GM10847 (cell line): Measurements from ENCODE around the gene OLFML2A.

Experiments
- POLR2A ChIP-seq: IDR thresholded peaks from 2 replicates; pipeline ENCODE4 v1.6.1; 2011; ENCODE audit not compliant: insufficient read length; ENCODE audit errors: extremely low read depth

The OLFML2A gene

DNA sequence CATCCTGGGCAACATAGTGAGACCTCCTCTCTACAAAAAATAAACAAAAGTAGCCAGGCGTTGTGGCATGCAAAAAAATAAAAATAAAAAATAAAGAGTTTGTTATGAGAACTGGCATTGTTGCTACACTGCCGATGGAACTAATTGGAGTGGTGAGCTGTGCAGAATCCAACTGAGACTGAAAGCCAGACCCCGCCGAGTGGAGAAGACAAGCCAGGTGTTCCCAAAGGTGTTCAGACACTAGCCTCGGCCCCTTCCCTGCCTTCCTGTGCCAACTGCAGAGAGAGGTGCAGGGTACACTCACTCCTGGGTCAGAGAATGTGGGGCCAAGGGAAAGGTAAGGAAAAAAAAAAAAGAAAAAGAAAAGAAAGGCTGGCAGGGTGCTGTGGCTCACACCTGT is 38.7 kb downstream of the OLFML2A start:
- no peak for TF ChIP-seq POLR2A

DNA sequence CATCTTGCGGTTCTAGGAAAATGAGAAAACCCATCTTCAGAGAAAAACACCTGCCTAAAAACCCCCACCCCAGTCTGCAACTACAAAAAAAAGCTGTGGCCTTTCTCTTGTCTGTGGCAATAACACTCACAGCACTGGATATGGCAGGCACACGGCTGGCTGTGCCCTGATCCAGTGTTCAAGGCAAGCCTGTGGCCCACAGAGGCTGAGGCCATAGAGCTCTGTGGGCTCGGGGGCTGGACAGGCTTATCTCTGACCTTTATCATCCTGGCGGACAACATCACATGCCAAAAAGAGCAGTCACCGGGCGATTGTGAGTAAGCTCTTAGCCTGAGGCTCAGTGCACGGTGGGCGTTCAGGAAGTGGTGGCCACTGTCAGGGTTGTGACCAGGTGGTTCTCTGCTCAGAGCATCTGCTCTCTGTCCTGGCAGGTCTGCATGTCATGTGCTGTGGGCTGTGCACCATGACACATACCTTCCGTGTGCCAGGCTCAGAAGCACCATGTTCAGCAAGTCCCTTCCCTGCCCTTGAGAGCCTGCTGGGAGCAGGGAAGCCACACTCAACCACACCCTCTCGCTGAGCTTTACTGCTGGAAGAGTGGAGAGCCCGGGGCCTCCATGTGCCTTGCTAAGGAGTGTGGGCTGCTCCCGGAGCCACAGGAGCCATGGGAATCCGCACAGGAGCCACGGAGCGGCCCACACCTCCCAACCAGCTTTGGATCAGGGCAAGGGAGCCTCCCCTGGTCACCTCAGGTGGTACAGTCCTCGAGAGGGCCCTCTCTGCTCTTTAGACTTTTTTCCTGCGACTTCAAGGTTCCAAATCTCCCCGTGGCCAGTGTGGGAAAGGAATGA is 41.7 kb downstream of the OLFML2A start:
- TF ChIP-seq POLR2A = no peak

DNA sequence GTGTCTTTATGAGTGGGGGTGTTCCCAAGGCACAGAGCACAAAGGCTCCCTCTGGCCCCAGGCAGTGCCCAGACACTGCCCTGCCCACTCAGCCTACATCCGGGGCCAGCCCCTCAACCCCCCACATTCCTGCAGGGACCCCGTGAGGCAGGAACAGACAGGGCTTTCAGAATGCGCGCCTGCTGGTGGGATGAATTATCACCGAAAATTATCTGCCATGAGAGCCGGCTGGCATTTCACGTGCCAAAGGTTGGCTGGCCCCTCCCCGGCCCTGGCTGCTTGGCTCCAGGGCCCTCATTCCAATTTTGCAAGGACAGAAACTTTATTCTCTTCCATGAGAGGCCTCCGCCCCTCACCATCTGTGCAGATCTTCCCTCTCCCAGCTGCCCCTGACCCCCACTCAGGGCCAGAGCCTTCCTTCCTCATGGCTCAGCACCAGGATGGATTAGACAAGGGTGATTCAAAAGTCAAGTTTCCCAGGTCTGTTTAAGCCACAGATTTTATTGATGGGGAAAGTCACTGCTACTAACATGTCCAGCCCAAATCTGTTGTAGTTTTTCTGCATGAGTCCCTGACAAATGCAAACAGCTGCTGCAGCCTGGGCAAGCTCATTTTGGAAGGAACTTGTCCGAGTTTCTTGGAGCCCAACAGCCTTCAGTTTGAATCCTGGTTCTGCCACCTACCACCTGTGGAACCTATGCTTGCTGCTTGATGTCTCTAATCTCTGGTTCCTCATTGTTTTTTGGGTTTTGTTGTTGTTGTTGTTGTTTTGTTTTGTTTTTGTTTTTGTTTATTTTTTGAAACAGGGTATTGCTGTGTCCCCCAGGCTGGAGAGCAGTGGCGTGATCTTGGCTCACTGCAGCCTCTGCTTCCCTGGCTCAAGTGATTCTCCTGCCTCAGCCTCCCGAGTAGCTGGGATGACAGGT is 44.0 kb downstream of the OLFML2A start:
- no peak for TF ChIP-seq POLR2A

DNA sequence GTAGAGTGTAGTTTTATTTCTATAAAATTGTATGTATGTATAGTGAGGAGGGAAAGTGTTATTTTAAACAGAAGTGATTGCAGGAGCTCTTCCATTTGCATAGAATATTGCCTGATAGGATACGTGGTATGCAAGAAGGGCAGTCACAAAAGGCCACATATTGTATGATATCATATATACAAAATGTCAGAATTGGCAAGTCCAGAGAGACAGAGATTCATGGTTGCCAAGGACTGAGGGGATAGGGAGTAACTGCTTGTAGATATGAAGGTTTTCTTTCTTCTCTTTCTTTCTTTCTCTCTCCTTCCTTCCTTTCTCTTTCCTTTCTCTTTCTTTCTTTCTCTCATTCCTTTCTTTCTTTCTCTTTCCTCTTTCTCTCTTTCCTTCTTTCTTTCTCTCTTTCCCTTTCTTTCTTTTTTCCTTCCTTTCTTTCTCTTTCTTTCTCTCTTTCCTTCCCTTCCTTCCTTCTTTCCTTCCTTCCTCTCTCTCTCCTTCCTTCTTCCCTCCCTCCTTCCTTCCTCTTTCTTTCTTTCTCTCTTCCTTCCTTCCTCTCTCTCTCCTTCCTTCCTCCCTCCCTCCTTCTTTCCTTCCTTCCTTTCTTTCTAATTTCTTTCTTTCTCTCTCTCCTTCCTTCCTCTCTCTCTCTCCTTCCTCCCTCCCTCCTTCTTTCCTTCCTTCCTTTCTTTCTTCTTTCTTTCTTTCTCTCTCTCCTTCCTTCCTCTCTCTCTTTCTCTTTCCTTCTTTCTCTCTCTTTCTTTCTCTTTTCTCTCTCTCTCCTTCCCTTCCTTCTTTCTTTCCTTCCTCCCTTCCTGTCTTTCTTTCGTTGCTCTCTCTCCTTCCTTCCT is 51.8 kb downstream of the OLFML2A start:
- TF ChIP-seq POLR2A = no peak

DNA sequence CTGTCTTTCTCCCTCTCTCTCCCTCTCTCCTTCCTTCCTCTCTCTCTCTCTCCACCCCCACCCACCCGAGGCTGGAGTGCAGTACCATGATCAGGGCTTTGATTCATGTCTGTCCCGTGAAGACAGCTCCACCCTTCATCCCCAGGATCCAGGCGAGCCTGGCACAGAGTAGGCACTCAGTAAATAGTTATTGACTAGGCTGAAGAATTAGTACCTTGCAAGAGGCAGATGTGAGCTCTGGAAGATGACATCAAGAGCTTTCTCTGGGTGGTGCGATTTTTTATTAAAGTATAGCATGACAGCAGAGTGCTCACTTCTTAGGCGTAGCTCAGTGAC is 52.4 kb downstream of the OLFML2A start:
- no peak for TF ChIP-seq POLR2A

DNA sequence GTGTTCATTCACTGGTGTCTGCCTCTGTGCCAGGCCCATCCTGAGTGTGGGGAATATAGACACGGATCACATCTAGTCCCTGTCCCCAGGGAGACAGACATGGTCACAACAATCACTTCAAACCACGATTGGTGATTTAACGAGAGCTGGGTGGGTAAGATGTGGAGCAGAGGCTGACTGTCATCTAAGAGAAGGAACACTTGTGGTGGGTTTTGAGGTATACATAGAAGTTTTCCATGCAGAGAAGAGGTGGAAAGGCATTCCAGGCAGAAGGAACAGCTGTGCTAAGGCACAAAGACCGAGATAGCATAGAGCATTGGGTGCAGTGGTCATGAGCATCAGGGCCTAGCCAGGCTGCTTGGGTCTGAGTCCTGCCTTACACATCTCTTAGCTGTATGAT is 53.7 kb downstream of the OLFML2A start:
- TF ChIP-seq POLR2A = no peak

DNA sequence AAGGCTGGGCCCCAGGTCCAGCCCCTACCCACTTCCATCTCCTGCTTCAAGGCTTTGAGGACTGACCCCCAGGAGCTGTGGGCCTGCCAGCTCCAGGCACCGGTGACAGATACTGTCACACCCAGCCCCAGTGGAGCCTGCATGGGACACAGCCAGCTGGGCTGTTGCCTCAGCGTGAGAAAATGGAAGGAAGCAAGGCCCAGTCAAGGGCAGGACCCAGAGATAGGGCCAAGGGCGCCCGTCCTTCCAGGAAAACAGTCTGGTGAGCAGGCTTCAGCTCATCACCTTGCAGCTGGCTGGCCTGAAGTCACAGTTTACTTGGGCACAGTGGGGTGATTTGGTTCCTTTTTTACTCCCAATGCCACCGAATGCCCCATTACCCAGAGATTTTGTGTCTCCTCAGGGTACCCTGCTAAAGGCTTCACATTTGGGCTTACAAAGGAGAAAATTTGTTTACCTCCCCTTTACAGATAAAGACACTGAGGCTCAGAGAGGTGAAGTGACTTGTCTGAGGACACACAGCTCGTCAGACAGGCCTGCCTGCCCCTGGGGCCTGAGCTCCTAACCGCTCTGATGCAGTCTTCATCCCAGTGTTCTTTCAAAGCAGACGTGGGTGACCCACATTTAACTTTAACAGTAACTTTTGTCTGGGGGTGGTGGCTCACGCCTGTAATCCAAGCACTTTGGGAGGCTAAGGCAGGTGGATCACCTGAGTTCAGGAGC is 54.9 kb downstream of the OLFML2A start:
- no peak for TF ChIP-seq POLR2A

DNA sequence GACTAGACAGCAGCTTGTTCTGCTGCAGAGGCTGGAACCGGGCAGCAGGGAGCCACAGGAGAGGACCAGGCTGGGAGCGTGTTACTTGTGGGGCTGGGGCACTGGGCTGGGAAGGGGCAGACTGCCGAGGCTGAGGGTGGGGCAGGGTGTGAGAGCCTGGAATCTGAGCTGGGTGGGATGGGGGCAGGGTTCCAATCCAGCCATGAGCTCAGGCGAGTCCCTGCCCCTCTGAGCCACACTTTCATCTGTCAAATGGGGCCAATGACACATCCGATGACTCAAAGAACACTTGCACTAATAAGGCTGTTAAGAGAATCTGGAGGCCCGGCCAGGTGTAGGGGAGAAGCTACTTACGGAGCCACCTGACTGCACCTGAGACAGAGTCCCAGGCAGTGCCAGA is 57.7 kb downstream of the OLFML2A start:
- no peak for TF ChIP-seq POLR2A

DNA sequence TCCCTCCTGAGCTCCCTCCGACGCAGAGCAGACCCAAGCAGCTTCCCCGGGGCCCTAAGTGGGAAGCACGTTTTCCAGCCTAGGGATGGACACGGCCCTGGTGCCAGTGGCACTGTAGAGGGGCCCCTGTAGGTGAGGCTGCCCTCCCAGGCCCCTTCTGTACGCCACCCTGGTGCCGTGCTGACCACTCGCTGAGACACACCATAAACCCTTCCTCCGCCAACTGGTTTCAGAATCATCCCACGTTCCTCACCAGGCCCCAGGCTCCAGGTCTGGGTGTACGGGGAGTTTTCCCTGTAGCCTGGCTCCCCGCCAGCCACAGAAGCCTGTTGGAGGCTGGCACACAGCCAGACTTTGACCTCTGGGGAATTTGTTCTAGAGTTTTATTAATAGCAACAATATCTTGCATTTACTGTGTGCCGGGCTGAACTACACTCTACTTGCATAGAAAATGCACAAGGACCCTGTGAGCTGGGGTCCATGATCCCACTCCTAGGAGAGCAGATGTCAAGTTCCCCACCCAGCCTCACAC is 58.2 kb downstream of the OLFML2A start:
- TF ChIP-seq POLR2A = no peak

DNA sequence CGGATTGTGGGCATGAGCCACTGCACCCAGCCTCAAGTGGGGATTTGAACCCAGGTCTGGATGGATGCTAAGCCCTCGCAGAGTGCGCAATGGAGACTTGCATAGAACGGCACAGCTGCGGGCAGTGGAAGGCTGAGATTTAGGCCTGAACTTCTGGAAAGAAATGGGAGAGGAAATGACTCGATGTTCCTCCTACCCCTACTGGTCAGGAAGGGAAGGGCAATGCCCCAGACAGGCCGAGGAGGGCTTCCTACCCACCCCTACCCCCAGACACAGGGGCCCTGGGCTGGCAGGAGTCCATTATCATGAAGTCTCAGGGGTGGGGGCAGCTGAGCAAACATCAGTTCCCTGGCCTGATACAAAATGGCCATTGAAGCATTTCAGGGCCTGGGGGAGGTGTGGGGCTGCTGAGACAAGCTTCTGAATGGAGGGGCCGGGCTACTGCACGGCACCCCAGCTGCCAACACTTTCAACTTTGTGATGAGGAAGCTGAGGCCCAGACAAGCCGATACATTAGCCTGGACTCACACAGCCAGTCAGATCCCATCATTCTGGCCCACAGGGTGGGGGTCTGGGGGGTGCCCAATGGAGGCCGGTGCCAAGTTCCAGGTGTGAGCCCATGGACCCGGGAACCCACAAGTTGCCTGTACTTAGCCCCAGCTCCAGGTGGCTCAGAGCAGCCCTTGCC is 62.8 kb downstream of the OLFML2A start:
- TF ChIP-seq POLR2A = no peak

DNA sequence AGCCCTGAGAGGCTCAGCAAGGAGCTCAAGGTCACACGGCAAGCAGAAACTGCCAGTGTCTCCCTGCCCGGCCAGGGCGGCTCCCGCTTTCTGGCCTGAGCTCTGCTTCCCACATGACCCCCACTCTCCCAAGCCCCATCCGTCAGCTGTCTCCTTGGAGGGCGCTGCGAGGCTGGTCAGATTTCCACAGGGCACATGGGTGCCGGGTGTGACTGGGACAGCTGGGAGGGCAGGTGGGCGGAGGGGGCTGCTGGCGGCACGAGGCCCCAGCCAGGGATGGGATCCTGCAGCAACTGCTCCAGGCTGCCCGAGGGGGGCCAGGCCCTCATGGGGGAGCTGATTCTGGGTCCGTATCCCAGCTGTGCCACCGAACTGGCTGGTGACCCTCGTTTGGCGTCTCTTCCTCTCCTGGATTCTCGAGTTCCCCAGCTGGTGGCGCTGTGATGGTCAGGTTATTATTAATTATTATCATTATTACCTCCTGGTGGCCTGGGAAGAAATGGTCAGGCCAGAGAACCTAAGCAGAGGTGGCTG is 63.4 kb downstream of the OLFML2A start:
- no peak for TF ChIP-seq POLR2A

DNA sequence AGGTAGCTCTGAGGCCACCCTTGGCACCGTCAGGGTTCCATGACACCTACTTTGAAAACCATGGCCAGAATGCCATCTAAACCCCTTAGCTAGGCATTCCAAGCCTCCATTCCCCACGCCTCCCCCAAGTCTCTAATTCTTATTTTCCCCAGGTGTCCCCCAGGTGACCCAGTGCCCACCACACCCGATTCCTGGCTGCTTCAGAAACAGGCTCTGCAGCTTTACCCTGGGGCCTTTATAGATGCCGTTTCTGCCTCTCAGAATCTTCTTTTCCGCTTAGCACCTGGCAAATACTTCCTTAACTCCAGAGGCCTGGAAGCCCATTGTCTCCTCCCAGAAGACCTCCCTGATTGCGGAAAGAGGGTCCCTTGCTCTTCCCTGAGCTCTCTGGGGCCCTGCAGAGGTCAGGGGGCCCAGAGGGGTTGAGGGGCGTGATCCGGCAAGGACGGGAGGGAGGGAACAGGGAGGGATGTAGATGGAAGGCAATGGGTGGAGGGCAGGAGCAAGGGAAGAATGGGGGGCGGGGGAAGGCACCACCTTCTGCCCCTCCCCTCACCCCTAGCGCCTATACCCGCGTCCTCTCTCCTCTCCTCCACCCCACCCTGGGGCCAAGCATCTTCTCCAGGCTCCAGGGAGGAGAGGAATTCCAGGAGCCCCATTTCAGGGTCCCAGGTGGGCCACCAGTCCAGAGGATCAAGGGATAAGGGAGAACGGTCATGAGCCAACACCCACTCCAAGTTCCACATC is 64.3 kb downstream of the OLFML2A start:
- TF ChIP-seq POLR2A = no peak

DNA sequence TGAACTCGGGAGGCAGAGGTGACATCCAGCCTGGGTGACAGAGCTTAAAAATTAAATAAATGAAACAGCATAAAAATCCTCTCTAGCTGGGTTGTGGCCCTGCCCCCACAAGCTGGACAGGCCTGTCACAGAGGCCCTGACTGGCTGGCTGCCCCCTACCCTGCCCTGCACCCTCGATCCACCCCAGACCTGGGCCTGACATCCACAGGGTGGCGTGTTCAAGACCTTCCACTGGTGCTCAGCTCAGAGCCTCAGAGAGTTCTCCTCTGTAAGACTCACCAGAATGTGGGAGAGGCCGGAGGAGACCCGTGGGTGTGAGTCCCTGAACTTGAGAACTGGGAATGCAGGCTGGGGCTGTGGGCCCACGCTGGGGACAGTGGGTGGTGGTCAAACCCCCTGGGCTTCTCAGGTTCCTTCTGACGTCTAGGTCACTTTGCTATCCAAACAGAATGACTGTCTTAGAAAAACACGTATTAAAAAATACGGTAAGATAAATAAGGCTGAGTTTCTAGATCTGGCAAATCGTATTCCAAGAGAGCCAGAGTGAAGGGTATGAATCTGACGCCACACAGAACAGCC is 66.6 kb downstream of the OLFML2A start:
- TF ChIP-seq POLR2A = no peak
